HG03064 (cell line): ENCODE results near the gene ADAP2.
"Not testable (repeated sequence)": the region's sequence is repeated elsewhere in the genome, so short reads cannot be mapped to it uniquely, and the experiment has no call there.

Experiments used
- ATAC-seq: cut with Tn5 transposase; IDR thresholded peaks from one replicate; pipeline ENCODE4 v1.9.1; 2021; ENCODE audit warnings: low read depth; ENCODE audit not compliant: unreplicated experiment

ADAP2 gene

DNA sequence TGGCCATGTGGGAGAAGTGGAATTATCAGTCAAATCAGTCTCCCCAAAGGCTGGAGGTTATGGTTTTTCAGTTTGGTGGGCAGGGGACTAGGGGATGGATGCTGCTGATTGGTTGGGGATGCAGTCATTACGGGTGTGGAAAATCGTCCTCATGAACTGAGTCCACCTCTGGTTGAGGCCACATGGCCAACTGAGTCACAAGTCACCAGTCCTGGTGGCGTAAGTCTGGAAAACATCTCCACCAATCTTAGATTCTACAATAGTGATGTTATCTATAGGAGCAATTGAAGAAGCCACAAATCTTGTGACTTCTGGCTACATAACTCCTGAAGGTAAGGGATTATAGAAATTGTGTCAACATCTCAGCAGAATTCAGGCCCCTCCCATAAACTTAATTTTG, 43.9 kb downstream of the ADAP2 start:
- no peak for ATAC-seq

- not testable (repeated sequence) for ATAC-seq
Observed at GRCh38 chr17:30967911-30968310, 46.2 kb downstream of the ADAP2 start.

DNA sequence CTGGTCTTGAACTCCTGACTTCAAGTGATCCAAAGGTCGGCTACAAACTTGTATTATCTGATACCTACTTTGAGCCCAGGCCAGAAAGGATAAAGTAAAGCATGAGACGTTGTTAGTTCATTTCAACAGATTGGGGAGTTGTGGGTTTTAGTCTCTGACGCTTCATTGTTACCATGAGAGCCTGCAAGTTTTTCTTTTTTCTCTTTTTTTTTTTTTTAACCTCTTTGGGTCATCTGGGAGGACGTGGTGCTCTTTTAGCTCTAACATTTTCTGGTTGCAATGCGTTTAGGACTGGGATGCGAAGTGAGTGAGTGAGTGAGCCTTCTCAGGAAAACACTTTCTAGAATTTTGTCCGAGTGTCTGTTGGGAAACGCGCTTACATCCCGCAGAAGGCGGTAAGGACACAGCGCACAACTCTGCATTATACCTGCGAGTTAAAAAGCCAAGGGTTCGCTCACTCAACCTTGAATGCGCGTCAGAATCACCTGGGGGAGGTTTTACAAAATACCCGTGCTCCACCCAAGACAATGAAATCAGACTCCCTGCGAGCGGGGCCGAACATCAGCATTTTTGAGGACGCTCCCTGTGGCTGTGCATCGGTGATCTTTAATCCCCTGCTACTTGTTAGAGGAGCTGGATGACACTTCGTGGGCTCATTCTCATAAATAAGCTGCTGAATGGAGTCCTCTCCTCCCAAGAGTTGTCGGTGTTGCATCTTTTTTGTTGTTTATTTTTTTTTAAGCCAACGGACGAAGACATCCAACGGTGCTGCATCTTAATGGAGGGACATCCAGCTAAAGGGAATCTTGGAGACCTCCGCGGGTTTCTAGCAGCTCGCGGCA, 48.5 kb downstream of the ADAP2 start:
- ATAC-seq, result no peak

DNA sequence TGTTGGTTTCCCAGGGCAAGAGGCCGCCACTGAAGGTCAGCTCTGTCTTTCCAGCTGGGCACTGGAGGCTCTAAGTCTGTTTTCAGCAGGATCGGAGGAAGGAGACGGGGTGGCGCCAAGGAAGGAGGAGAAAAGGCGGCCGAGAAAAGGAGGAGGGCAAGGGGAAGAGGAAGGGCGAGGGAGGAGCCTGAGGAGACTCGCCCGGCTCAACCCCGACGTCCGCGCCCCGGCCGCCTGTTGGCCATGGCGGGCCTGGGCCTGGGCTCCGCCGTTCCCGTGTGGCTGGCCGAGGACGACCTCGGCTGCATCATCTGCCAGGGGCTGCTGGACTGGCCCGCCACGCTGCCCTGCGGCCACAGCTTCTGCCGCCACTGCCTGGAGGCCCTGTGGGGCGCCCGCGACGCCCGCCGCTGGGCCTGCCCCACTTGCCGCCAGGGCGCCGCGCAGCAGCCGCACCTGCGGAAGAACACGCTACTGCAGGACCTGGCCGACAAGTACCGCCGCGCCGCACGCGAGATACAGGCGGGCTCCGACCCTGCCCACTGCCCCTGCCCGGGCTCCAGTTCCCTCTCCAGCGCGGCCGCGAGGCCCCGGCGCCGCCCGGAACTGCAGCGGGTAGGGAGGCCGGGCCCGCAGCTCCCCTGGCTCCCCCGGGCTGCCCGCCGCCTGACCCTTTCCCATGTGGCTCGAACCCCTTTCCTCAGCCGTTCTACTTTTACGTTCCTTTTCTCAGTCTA, 49.3 kb downstream of the ADAP2 start, which contains the start of gene RNF135:
RNF135 (plus strand) TSS at position 209 of the 737 bp plus-strand sequence; CDS start at position 244, 35 bp downstream.
- ATAC-seq, result peak; percentile 52

DNA sequence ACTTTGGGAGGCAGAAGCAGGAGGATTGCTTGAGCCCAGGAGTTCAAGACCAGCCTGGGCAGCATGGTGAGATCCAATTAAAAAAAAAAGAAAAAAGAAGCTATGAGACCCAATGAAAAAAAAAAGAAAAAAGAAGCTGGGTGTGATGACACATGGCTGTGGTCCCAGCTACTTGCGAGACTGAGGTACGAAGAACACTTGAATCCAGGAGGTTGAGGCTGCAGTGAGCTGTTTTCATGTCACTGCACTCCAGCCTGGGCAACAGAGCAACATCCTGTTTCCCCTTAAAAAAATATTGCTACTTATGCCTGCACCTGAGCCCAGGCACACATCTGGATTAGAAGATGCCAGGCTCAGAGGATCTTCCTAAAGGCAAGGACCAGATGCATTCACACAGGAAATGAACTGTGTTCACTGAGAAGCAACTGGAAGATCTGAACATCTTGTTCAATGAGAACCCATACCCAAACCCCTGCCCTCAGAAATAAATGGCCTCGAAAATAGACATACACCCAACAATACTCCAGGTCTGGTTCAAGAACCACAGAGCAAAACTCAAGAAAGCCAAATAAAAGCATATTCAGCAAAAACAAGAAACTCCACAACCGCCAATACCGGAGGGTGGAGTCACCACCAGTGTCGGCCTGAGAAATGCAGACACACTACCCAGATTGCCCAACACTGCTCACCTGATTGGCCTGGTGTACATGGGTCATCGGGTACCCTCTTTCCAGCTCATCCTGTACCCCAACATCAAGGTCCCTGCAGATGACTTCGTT, 53.5 kb downstream of the ADAP2 start:
- no peak for ATAC-seq

DNA sequence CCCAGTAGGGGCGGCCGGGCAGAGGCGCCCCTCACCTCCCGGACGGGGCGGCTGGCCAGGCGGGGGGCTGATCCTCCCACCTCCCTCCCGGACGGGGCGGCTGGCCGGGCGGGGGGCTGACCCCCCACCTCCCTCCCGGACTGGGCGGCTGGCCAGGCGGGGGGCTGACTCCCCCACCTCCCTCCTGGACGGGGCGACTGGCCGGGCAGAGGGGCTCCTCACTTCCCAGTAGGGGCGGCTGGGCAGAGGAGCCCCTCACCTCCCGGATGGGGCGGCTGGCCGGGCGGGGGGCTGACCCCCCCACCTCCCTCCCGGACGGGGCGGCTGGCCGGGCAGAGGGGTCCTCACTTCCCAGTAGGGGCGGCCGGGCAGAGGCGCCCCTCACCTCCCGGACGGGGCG, 58.2 kb downstream of the ADAP2 start:
- not testable (repeated sequence) for ATAC-seq

DNA sequence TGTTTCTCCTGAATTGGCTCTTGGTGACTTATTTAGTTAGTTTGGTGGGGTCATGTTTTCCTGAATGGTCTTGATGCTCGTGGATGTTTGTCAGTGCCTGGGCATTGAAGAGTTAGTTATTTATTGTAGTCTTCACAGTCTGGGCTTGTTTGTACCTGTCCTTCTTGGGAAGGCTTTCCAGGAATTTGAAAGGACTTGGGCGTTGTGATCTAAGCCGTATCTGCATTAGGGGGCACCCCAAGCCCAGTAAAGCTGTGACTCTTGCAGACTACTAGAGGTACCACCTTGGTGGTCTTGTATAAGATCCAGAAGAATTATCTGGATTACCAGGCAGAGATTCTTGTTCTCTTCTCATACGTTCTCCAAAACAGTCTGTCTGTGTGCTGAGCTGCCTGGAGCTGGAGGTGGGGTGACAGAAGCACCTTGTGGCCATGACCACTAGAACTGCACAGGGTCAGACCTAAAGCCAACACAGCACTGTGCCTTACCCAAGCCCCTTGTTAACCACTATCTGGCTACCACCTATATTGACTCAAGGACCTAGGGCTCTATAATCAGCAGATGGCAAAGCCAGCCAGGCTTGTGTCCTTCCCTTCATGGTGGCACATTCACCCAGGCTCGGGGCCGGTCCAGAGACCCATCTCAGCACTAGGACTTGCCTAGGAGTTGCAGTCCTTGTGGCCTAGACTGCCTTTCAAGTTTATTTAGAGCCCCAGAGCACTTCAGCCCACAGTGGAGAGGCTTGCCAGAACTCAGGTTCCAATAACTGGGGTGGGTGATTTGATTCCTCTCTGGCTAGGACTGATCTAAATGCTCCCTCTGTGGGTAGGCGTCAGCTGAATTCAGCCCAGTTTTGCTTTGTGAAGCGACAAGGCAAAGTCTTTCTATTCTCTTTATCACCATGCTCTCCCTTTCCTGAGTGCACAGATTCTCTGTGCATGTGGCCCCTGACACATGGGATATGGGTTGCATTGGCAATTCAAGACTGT, 60.1 kb downstream of the ADAP2 start:
- ATAC-seq, result no peak

DNA sequence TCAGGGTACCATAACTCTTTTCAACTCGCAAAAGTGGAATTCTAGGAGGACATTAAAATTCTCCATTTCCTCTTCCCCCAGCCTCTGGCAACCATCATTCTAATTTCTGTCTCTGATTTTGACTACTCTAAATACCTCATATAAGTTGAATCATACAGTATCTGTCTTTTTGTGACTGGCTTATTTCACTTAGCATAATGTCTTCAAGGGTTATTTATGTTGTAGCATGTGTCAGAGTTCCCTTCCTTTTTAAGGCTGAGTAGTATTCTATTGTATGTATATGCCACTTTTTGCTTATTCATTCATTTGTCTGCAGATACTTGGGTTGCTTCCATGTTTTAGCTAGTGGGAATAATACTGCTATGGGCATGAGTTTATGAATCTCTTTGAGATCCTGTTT, 61.1 kb downstream of the ADAP2 start:
- ATAC-seq, result no peak

GRCh38 chr17:30990458-30990857, 68.7 kb downstream of the ADAP2 start:
- ATAC-seq, result no peak

DNA sequence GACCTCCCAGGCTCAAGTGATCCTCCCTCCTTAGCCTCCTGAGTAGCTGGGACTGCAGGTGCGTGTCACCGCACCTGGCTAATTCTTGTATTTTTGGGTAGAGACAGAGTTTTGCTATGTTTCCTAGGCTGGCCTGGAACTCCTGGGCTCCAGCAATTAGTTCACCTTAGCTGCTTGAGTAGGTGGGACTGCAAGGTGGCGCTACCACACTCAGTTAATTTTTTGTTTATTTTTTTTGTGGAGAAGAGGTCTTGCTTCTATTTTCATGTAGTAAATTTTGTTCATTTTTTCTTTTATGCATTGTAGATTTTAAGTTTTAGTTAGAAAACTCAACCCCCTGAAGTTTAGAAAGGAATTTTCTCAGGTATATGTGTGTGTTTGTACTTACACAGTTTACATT, 70.8 kb downstream of the ADAP2 start:
- ATAC-seq, result no peak

GRCh38 chr17:30995347-30995746, 73.6 kb downstream of the ADAP2 start:
- no peak for ATAC-seq

DNA sequence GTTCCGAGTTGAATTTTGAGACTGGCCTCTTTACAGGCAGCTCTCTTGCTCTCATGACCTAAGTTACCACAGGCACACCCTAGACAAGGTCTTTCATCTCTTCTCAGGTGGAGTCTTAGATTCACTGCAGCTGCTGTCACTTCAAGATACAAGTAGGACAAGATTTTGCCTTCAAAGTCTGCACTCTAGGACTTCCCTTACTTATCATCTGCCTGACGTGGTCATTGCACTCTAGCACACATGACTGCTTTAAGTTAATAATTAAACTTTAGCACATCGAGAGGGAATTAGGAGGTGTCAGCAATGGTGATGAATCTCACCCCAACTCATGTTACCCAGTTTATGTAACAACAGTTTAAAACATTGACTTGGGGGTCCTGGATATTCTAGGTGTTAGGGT, 74.7 kb downstream of the ADAP2 start:
- ATAC-seq, result no peak

DNA sequence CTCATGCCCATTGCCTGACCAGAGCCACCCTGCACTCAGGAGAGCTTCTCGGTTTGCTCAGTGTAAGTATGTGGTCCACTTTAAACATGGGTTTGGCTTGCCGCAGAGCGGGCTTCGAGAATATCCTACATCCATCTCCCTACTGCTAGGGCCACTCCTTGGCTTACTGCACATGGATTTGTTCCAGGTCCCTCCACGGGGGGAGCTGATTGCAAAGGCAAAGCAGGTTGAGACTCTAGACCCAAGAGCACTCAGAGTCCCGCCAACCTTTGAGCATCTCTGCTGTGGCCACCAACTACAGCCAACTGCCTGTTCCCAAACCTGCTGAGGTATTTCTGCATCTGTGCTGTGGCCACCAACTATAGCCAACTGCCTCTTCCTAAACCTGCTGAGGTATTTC, 75.5 kb downstream of the ADAP2 start:
- no peak for ATAC-seq

DNA sequence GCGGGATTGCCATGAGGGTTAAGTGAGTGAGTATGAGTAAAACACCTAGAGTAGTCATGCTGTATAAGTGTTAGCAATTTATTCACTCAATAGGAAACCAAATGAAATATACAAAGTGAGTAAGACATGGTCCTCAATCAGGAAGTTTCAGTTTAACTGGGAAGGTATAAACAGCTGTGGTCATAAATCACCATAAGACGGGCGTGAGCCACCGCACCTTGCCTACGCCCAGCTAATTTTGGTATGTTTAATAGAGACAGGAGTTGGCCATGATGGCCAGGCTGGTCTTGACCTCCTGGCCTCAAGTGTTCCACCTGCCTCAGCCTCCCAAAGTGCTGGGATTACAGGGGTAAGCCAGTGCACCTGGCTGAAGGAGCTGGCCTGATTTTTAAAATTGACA, 76.1 kb downstream of the ADAP2 start:
- no peak for ATAC-seq

DNA sequence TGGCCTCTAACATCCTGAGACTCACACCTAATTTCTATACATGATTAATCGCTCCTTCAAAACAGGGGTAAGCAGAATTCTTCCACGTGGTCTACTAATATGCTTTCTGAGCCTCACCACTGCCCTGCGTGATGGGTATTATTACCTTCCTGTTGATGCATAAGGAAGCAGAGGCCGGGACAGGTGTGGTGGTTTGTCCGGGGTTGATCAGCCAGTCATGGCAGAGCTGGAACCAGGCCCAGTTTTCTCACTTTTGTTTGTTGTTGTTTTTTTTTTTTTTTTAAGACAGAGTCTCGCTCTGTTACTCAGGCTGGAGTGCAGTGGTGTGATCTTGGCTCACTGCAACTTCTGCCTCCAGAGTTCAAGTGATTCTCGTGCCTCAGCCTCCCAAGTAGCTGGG, 80.3 kb downstream of the ADAP2 start:
- no peak for ATAC-seq

DNA sequence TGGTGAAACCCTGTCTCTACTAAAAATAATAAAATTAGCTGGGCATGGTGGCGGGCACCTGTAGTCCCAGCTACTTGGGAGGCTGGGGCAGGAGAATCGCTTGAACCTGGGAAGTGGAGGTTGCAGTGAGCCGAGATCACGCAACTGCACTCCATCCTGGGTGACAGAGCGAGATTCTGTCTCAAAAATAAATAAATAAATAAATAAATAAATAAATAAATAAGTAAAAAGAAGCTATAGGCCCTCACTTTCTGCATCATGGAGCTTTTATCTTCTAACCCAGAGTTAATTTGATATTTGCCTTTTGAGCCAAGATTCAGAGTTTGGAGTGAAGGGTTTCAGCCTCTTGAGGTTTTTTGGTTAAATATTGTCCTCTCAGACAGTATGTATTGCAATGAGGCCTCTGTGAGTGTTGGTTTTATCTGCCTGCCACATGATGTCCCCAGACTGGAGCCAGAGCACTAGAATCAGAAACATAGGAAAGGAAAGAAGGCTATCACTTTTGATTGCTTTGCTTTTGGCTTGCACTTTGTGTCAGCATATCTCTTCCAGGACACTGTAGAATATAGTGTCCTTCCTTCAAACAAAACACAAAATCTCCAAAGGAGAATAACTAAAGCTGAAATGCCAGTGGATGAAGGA, 81.6 kb downstream of the ADAP2 start:
- ATAC-seq, result no peak

- no peak for ATAC-seq
Observed at GRCh38 chr17:31004160-31004559, 82.4 kb downstream of the ADAP2 start.

- ATAC-seq, result no peak
Observed at GRCh38 chr17:31007695-31008373, 86.1 kb downstream of the ADAP2 start.
